WTC11 (cell line): ENCODE results near the gene NBEA. TPM values are rescaled to one million over a fixed set of nuclear protein-coding genes. Genes with fewer than 3 reads are reported as not detected.

Source experiments
- ATAC-seq: fragments of 200-7000 bp; cut with Tn5 transposase; 2 replicates; pipeline ENCODE4 v1.10.0; 2021; ENCODE audit warnings: mild to moderate bottlenecking, moderate library complexity
- CTCF ChIA-PET: fragments of 300-600 bp; sonication (Branson Sonifier 250); formaldehyde crosslinking; loops from one replicate; lab custom pipeline; 2021; ENCODE audit warnings: antibody characterized with exemption; lab: Charles Lee
- POLR2A ChIA-PET: fragments of 350-600 bp; sonication (Branson Sonifier 250); formaldehyde crosslinking; loops from one replicate; lab custom pipeline; 2021; ENCODE audit warnings: antibody characterized with exemption; lab: Charles Lee
- DNase-seq: peaks from one replicate; pipeline ENCODE4 v3.0.0; 2021; ENCODE audit warnings: low spot score
- H3K27ac Mint-ChIP-seq: 2 replicates; pipeline ENCODE4 v1.8.0; 2021; ENCODE audit warnings: mixed read lengths
- H3K27me3 Mint-ChIP-seq: 2 replicates; pipeline ENCODE4 v1.8.0; 2021; ENCODE audit warnings: low read depth, mild to moderate bottlenecking, moderate library complexity, mixed read lengths
- H3K36me3 Mint-ChIP-seq: 2 replicates; pipeline ENCODE4 v1.8.0; 2021; ENCODE audit warnings: mixed read lengths
- H3K4me1 Mint-ChIP-seq: 2 replicates; pipeline ENCODE4 v1.8.0; 2022; ENCODE audit warnings: mixed read lengths
- H3K4me3 Mint-ChIP-seq: 2 replicates; pipeline ENCODE4 v1.8.0; 2021; ENCODE audit warnings: mild to moderate bottlenecking, moderate library complexity, mixed read lengths
- H3K9me3 Mint-ChIP-seq: 2 replicates; pipeline ENCODE4 v1.8.0; 2021; ENCODE audit warnings: mixed read lengths
- ARID4B ChIP-seq: sonication (generic); formaldehyde crosslinking; IDR thresholded peaks from 2 replicates; pipeline ENCODE4 v1.8.0; 2023; ENCODE audit warnings: missing genetic modification reagents, mild to moderate bottlenecking, borderline replicate concordance
- CBFB ChIP-seq: sonication (generic); formaldehyde crosslinking; IDR thresholded peaks from 2 replicates; pipeline ENCODE4 v1.8.1; 2022; ENCODE audit warnings: mild to moderate bottlenecking, low read depth, missing genetic modification reagents
- EMX1 ChIP-seq: fragments of 250-450 bp; sonication (Bioruptor Pico); IDR thresholded peaks from 2 replicates; pipeline ENCODE4 v1.8.0; 2021; ENCODE audit warnings: mild to moderate bottlenecking
- GRHL2 ChIP-seq: fragments of 250-450 bp; sonication (Bioruptor Pico); IDR thresholded peaks from 2 replicates; pipeline ENCODE4 v1.8.0; 2022; ENCODE audit warnings: mild to moderate bottlenecking, moderate library complexity; ENCODE audit not compliant: insufficient replicate concordance, severe bottlenecking
- GTF2I ChIP-seq: fragments of 250-450 bp; sonication (Bioruptor Pico); conservative IDR thresholded peaks from 2 replicates; pipeline ENCODE4 v1.4.0; 2021; ENCODE audit warnings: mild to moderate bottlenecking
- HMGA2 ChIP-seq: fragments of 250-450 bp; sonication (Bioruptor Pico); IDR thresholded peaks from 2 replicates; pipeline ENCODE4 v1.4.0; 2021; ENCODE audit warnings: mild to moderate bottlenecking, moderate library complexity
- MAX ChIP-seq: sonication (generic); formaldehyde crosslinking; IDR thresholded peaks from 2 replicates; pipeline ENCODE4 v1.8.0; 2022; ENCODE audit warnings: mild to moderate bottlenecking, missing genetic modification reagents
- NFATC4 ChIP-seq: fragments of 250-450 bp; sonication (Bioruptor Pico); IDR thresholded peaks from 2 replicates; pipeline ENCODE4 v1.9.0; 2021; ENCODE audit warnings: mild to moderate bottlenecking
- NR2C2 ChIP-seq: sonication (generic); formaldehyde crosslinking; IDR thresholded peaks from 2 replicates; pipeline ENCODE4 v1.8.0; 2022; ENCODE audit warnings: mild to moderate bottlenecking, missing genetic modification reagents
- OVOL2 ChIP-seq: fragments of 250-450 bp; sonication (Bioruptor Pico); IDR thresholded peaks from 2 replicates; pipeline ENCODE4 v1.9.0; 2021; ENCODE audit warnings: mild to moderate bottlenecking, borderline replicate concordance
- PREB ChIP-seq: sonication (generic); formaldehyde crosslinking; IDR thresholded peaks from 2 replicates; pipeline ENCODE4 v1.8.1; 2022; ENCODE audit warnings: mild to moderate bottlenecking, missing genetic modification reagents, moderate library complexity, borderline replicate concordance
- RELA ChIP-seq: sonication (generic); formaldehyde crosslinking; IDR thresholded peaks from 2 replicates; pipeline ENCODE4 v1.8.1; 2022; ENCODE audit warnings: missing genetic modification reagents, mild to moderate bottlenecking, borderline replicate concordance
- TP53 ChIP-seq: sonication (generic); formaldehyde crosslinking; IDR thresholded peaks from 2 replicates; pipeline ENCODE4 v1.8.1; 2023; ENCODE audit warnings: mild to moderate bottlenecking, missing genetic modification reagents
- ZBTB43 ChIP-seq: sonication (generic); formaldehyde crosslinking; IDR thresholded peaks from 2 replicates; pipeline ENCODE4 v1.8.1; 2023; ENCODE audit warnings: mild to moderate bottlenecking, missing genetic modification reagents
- ZNF281 ChIP-seq: sonication (generic); formaldehyde crosslinking; IDR thresholded peaks from 2 replicates; pipeline ENCODE4 v1.8.0; 2023; ENCODE audit warnings: mild to moderate bottlenecking, missing genetic modification reagents
- ZNF416 ChIP-seq: fragments of 250-450 bp; sonication (Bioruptor Pico); IDR thresholded peaks from 2 replicates; pipeline ENCODE4 v1.9.0; 2021; ENCODE audit warnings: mild to moderate bottlenecking, inconsistent platforms
- ZNF512 ChIP-seq: sonication (generic); formaldehyde crosslinking; IDR thresholded peaks from 2 replicates; pipeline ENCODE4 v1.8.1; 2022; ENCODE audit warnings: missing genetic modification reagents, borderline replicate concordance
- ZNF532 ChIP-seq: fragments of 250-450 bp; sonication (Bioruptor Pico); IDR thresholded peaks from 2 replicates; pipeline ENCODE4 v1.9.0; 2021; ENCODE audit warnings: mild to moderate bottlenecking, borderline replicate concordance
- total RNA-seq: library from RNA; stranded (reverse); gene quantifications from 3 replicates; pipeline ENCODE4 v1.2.3, GENCODE V29; 2021

The NBEA gene
- total RNA-seq, 1 experiment from 2014 or later, result 20.9 TPM

- peaks cover 6% of the 10 kb centered on the region for H3K36me3 Mint-ChIP-seq
- H3K27me3 Mint-ChIP-seq, result no peaks in the 10 kb centered on the region
- CTCF ChIA-PET, result no interaction called here
- DNase-seq, result no peak
- POLR2A ChIA-PET, result no interaction called here
- H3K27ac Mint-ChIP-seq, result no peak overlapping the region
- peaks cover under 1% of the 10 kb centered on the region; the same call in 1 of the 2 replicates for H3K4me1 Mint-ChIP-seq
- ATAC-seq, result no peak
- TF ChIP-seq PREB (CRISPR knock-in tag) (no peak), ZBTB43 (CRISPR knock-in tag) (no peak), CBFB (CRISPR knock-in tag) (no peak), ZNF281 (CRISPR knock-in tag) (no peak), EMX1 (CRISPR knock-in tag) (no peak), NR2C2 (CRISPR knock-in tag) (no peak), RELA (no peak), OVOL2 (CRISPR knock-in tag) (no peak), ZNF416 (CRISPR knock-in tag) (no peak), TP53 (CRISPR knock-in tag) (no peak), GRHL2 (CRISPR knock-in tag) (no peak), GTF2I (CRISPR knock-in tag) (no peak), ZNF512 (no peak), HMGA2 (CRISPR knock-in tag) (no peak), ZNF532 (CRISPR knock-in tag) (no peak), MAX (no peak), ARID4B (no peak), NFATC4 (CRISPR knock-in tag) (no peak)
- no peaks in the 10 kb centered on the region for H3K9me3 Mint-ChIP-seq
- no peak overlapping the region for H3K4me3 Mint-ChIP-seq
Observed at GRCh38 chr13:35213911-35214310, 271.8 kb downstream of the NBEA start.
